DMS53 (cell line): ENCODE results near the gene AGFG1.
"Not testable (repeated sequence)": the region's sequence is repeated elsewhere in the genome, so short reads cannot be mapped to it uniquely, and the experiment has no call there.

Source experiments
- DNase-seq: peaks from one replicate; lab custom pipeline; 2025; lab: John Stamatoyannopoulos, UW

AGFG1 gene

GRCh38 chr2:227500301-227500630 lies 28.3 kb downstream of the AGFG1 start:
- peak; percentile 4 for DNase-seq

GRCh38 chr2:227503433-227504406 lies 31.8 kb downstream of the AGFG1 start:
- DNase-seq: peak; percentile 55

GRCh38 chr2:227504700-227505099 lies 32.7 kb downstream of the AGFG1 start:
- DNase-seq: no peak

DNA sequence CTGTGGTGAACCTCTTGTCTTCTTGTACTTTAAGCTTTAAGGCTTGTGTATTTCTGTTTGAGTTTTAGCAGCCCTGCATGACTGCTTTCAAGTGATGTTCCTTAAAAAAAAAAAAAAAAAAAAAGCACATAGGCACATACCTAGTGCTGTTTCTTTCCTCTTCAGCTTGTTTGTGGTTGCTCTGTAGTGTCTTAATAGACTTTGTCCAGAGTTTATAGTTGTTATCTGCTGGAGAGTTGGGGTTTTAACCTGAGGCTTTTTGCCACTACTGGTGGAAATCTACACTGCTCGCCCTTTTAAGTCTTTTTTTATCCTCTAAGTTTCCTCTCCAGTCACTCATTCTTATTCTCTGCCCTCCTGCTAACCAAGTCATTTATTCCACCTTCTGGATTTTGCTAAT lies 34.5 kb downstream of the AGFG1 start:
- DNase-seq: no peak

DNA sequence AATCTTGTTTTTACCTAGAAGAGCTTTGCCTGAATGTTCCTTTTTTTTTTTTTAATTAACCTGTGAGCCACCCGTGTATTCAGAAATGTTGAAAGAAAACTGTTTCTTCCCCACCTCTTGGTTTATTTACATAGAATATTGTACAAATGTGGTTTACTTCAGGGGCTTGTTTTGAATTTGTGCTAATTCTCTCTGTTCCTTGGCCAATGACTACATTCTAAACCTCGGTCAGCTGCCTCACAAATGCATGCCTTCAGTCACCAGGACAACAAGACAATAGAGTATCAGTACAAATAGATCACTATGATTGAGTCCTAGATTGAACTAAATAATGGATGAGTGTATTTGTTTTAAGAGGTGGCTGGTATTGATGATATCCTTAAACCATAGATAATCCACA lies 36.0 kb downstream of the AGFG1 start:
- peak; percentile 6 for DNase-seq

DNA sequence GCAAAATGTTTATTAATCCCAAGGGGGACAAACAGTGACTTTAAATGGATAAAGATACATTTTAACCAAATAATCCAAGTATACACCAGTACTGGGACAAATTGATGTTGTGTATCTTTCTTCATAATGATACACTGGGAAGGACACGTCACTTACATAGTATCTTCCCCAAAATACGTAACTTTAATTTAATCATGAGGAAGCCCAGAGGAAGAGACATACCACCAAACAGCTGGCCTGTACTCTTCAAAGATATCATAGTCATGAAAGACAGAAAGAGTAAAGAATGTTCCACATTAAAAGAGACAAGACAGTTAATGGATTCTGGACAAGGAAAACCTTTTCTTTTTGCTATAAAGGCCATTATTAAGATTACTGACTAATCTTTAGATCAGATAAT lies 37.1 kb downstream of the AGFG1 start:
- no peak for DNase-seq

- peak; percentile 42 for DNase-seq
These were observed 38.1 kb downstream of the AGFG1 start for GRCh38 chr2:227509824-227510619.

- peak; percentile 49 for DNase-seq
These were observed 38.6 kb downstream of the AGFG1 start for GRCh38 chr2:227510620-227510958.

- no peak for DNase-seq
These were observed 39.4 kb downstream of the AGFG1 start for GRCh38 chr2:227511239-227511930.

DNA sequence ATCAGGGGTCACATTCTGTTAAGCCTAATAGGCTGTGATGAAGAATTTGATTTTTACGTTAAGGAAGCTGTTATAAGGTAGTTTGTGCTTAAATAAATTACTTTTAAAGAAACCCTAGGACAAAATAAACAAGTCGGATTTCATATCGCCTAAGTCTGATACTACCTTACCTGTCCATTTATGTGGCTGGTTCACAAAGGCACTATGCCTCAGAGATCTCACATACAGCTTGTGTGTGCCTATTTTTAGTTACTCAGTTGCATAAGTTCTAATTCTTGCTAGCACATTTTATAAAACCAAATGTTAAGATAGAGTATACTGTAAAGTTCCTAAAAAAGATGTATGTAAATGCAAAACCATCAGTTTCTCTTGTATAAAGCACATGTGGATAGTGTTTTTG lies 40.0 kb downstream of the AGFG1 start:
- DNase-seq: no peak

- DNase-seq: no peak
These were observed 41.2 kb downstream of the AGFG1 start for GRCh38 chr2:227513113-227513512.

DNA sequence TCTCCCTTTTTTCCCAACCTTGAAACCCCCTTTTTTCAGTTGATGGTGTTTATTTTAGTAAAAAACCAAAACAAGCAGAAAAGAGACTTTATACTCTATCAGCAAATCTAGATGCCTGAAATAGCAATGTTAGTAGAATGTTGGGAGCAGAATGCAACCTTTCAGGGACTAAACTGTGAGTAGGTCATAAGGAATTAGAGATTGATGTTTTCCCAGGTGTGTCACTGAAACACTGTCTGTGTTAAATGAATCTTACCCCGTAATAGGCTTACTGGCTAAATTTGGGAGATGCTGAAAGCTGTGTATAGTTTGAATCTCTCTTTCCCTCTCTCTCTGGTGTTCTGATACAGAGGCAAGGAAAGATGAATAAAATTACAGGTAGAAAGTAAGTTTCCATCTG lies 43.8 kb downstream of the AGFG1 start:
- DNase-seq: no peak

DNA sequence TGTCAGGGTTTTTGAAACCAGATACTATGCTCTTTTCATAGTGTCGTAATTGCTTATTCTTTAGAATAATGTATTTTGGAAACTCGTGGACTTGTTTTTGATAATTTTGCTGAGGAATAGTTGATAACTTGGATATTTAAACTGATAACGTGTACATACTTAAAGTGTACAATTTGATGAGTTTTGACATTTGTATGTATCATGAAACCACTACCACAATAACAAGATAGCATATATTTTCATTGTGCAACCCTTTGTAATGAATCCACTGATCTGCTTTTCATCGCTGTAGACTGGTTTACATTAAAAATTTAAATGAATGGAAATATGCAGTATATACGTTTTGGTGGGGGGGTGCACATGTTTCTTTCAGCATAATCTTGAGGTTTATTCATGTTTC lies 45.8 kb downstream of the AGFG1 start:
- DNase-seq: no peak

- DNase-seq: not testable (repeated sequence)
These were observed 46.4 kb downstream of the AGFG1 start for GRCh38 chr2:227518278-227518865.

DNA sequence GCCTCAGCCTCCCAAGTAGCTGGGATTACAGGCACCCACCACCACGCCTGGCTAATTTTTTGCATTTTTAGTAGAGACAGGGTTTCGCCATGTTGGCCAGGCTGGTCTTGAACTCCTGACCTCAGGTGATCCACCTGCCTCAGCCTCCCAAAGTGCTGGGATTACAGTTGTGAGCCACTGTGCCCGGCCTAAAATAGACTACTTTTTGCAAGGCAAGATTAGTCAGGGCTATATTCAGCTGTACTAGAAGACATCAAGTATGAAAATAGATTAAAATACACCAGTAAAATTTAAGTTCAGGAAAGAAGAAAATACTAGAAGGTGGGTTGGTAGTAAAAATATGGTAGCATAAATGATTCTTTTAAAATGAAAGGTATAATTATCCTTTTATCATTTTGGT lies 49.2 kb downstream of the AGFG1 start:
- not testable (repeated sequence) for DNase-seq

DNA sequence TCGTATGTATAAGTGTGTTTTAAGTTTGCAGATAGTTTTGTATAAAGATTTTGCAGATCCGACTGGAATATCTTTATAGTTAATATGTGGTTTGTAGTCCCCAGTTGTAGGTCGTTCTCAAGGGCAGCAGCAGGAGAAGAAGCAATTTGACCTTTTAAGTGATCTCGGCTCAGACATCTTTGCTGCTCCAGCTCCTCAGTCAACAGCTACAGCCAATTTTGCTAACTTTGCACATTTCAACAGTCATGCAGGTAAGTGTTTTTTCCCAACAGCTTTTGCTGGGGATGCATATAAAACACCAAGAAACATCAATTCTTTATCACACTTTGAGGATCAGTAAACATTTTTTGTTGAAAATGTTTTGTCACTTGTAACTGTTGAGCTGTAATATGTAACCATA lies 52.7 kb downstream of the AGFG1 start:
- no peak for DNase-seq

- no peak for DNase-seq
These were observed 55.4 kb downstream of the AGFG1 start for GRCh38 chr2:227527351-227527750.

- DNase-seq: no peak
These were observed 56.8 kb downstream of the AGFG1 start for GRCh38 chr2:227528803-227529202.

DNA sequence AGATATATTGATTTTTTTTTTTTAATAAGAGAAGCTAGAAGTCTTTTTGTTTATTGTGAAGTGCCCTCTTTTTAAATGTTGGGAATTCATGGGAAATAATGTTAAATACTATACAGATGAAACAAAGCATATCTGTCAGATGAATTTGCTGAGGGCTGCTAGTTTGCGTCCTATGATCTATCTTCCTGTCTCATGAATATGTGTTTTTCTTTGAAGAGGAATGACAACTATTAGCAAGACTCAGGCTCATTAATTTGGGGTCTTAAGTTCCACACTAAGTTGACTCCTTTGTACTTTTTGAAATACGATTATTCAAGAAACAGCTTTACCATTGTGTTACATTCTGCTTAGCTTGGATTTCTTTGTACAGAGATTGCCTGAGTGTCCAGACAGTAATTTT lies 57.9 kb downstream of the AGFG1 start:
- no peak for DNase-seq

GRCh38 chr2:227534714-227535113 lies 62.8 kb downstream of the AGFG1 start:
- peak; percentile 2 for DNase-seq

- DNase-seq: peak; percentile 72
These were observed 64.5 kb downstream of the AGFG1 start for GRCh38 chr2:227536445-227536844.

DNA sequence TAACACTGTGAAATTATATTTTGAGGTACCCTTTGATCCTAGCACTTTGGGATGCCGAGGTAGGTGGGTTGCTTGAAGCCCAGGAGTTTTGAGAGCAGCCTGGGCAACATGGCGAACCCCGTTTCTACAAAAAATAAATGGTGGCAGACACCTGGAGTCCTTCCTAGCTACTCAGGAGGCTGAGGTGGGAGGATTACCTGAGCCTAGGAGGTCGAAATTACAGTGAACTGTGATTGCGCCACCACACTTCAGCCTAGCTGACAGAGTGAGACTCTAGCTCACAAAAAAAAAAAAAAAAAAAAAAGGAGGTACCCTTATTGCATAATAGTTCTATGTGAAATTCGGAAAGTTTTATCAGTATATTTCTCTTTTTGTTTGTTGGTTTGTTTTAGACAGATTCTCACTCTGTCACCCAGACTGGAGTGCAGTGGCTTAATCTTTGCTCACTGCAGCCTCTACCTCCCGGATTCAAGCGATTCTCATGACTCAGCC lies 67.6 kb downstream of the AGFG1 start:
- DNase-seq: no peak
